SK-N-SH treated with all-trans-retinoic acid at 6 μM for 48 hours (cell line): ENCODE data around the gene INTS14.

ENCODE experiments used
- ARNTL ChIP-seq: fragments of 450-650 bp; formaldehyde crosslinking; IDR thresholded peaks from 2 replicates; pipeline ENCODE4 v1.5.0; 2020; ENCODE audit warnings: low read depth, mild to moderate bottlenecking, moderate library complexity, borderline replicate concordance
- CSDC2 ChIP-seq: fragments of 250-450 bp; sonication (Bioruptor Pico); IDR thresholded peaks from 2 replicates; pipeline ENCODE4 v1.5.0; 2020; ENCODE audit warnings: mild to moderate bottlenecking, moderate library complexity
- ESRRG ChIP-seq: fragments of 250-450 bp; sonication (Bioruptor Pico); IDR thresholded peaks from 2 replicates; pipeline ENCODE4 v1.6.1; 2021; ENCODE audit warnings: mild to moderate bottlenecking
- ISL1 ChIP-seq: fragments of 250-450 bp; sonication (Bioruptor Pico); IDR thresholded peaks from 2 replicates; pipeline ENCODE4 v2.1.2; 2022; ENCODE audit warnings: mild to moderate bottlenecking, moderate library complexity
- OSR1 ChIP-seq: fragments of 250-450 bp; sonication (Bioruptor Pico); IDR thresholded peaks from 2 replicates; pipeline ENCODE4 v1.8.0; 2022; ENCODE audit warnings: moderate library complexity, mild to moderate bottlenecking, inconsistent platforms
- PATZ1 ChIP-seq: fragments of 250-450 bp; sonication (Bioruptor Pico); IDR thresholded peaks from 2 replicates; pipeline ENCODE4 v1.8.0; 2020; ENCODE audit warnings: mild to moderate bottlenecking, moderate library complexity, borderline replicate concordance
- RARB ChIP-seq: fragments of 250-450 bp; sonication (Bioruptor Pico); IDR thresholded peaks from 2 replicates; pipeline ENCODE4 v1.8.0; 2021; ENCODE audit warnings: mild to moderate bottlenecking, moderate library complexity
- SNAI2 ChIP-seq: fragments of 250-450 bp; sonication (Bioruptor Pico); IDR thresholded peaks from 2 replicates; pipeline ENCODE4 v1.5.0; 2020; ENCODE audit warnings: mild to moderate bottlenecking, moderate library complexity
- TCF4 ChIP-seq: fragments of 250-450 bp; sonication (Bioruptor Pico); IDR thresholded peaks from 2 replicates; pipeline ENCODE4 v1.8.0; 2021; ENCODE audit warnings: mild to moderate bottlenecking, moderate library complexity, borderline replicate concordance
- TSHZ2 ChIP-seq: fragments of 250-450 bp; sonication (Bioruptor Pico); IDR thresholded peaks from 2 replicates; pipeline ENCODE4 v1.5.0; 2020; ENCODE audit warnings: mild to moderate bottlenecking, moderate library complexity
- ZC3H10 ChIP-seq: fragments of 250-450 bp; sonication (Bioruptor Pico); IDR thresholded peaks from 2 replicates; pipeline ENCODE4 v1.5.1; 2021; ENCODE audit warnings: mild to moderate bottlenecking, moderate library complexity
- ZFP3 ChIP-seq: fragments of 250-450 bp; sonication (Bioruptor Pico); IDR thresholded peaks from 2 replicates; pipeline ENCODE4 v1.5.0; 2020; ENCODE audit warnings: mild to moderate bottlenecking, moderate library complexity
- ZNF8 ChIP-seq: fragments of 450-650 bp; formaldehyde crosslinking; IDR thresholded peaks from 2 replicates; pipeline ENCODE4 v1.5.0; 2020; ENCODE audit warnings: mild to moderate bottlenecking, moderate library complexity
- TF ChIP-seq, protein P1 (sequence below): fragments of 250-450 bp; sonication (Bioruptor Pico); IDR thresholded peaks from 2 replicates; pipeline ENCODE4 v1.5.1; 2021; ENCODE audit warnings: mild to moderate bottlenecking, moderate library complexity

DNA sequence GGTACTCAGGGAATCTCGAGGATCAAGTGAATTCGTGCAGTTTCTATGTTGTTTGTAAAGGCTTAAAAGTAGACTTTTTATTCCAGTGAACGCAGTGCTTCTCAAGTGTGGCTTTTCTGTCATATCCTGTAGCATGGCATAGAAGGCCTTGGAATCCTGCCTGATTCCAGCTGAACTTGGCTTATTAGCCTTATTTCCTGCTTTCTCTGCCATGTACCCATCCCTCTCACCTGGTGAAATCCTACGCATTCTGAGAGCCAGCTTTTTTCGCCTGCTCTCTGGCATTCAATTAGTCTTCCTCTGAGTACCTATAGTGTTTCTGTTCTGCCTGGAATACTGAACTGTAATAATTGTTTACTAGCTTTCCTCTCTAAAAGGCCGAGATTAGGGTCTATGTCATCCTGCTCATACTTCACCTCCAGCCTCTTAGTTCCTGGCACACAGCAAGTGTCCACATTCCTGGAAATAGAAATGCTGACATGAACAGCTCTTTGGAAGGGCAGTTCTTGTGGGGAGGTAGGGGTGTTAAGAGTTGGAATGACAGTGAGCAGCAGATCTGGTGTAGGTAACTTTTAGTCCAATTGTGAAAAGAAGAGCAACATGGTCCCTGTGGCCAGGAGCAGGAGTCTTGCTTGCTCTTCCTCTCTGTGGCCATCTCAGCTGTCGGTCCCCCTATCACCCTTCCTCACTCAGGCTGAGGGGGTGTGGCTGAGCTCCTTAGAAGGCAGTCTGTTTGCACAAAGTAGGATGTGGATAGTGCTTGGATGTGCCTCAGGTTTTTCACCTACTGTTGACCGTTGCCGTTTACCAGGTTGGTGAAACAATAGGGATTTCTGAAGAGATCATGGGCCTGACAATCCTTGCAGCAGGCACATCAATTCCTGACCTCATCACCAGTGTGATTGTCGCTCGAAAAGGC, 41.2 kb upstream of the INTS14 start:
- TF ChIP-seq TSHZ2 (CRISPR knock-in tag) = no peak
- TF ChIP-seq CSDC2 = no peak
- no peak for TF ChIP-seq ZNF8 (CRISPR knock-in tag)
- no peak for TF ChIP-seq PATZ1 (CRISPR knock-in tag)
- TF ChIP-seq, protein P1, sequence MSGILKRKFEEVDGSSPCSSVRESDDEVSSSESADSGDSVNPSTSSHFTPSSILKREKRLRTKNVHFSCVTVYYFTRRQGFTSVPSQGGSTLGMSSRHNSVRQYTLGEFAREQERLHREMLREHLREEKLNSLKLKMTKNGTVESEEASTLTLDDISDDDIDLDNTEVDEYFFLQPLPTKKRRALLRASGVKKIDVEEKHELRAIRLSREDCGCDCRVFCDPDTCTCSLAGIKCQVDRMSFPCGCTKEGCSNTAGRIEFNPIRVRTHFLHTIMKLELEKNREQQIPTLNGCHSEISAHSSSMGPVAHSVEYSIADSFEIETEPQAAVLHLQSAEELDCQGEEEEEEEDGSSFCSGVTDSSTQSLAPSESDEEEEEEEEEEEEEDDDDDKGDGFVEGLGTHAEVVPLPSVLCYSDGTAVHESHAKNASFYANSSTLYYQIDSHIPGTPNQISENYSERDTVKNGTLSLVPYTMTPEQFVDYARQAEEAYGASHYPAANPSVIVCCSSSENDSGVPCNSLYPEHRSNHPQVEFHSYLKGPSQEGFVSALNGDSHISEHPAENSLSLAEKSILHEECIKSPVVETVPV = no peak
- TF ChIP-seq ISL1 (CRISPR knock-in tag) = no peak
- no peak for TF ChIP-seq ZFP3
- no peak for TF ChIP-seq ZC3H10 (CRISPR knock-in tag)
- TF ChIP-seq OSR1 (CRISPR knock-in tag) = no peak
- TF ChIP-seq RARB = no peak
- TF ChIP-seq ARNTL (CRISPR knock-in tag) = no peak
- TF ChIP-seq ESRRG (CRISPR knock-in tag) = no peak
- TF ChIP-seq TCF4 = no peak
- TF ChIP-seq SNAI2 (CRISPR knock-in tag) = no peak
